Dermis microvascular lymphatic vessel endothelial cell (primary cell): ENCODE results near the gene FBXO10. TPM values are rescaled to one million over a fixed set of nuclear protein-coding genes. Genes with fewer than 3 reads are reported as not detected.
A peak's percentile ranks its signal among the peaks of the same experiment; 100 is the strongest.
"Not testable (repeated sequence)": the region's sequence is repeated elsewhere in the genome, so short reads cannot be mapped to it uniquely, and the experiment has no call there.

Source experiments
- DNase-seq, 2 donors: peaks; one replicate each; pipeline versions ENCODE4 v3.0.0 to v3.0.0-alpha.2; 2010; ENCODE audit warnings: low read depth in 2 of 2
- total RNA-seq: library from RNA; depleted of rRNA; stranded (reverse); fragments of >200 nt; gene quantifications from 2 replicates; pipeline ENCODE4 v1.2.1, GENCODE V29; 2014

The FBXO10 gene
- total RNA-seq, 1 donor from 2014 or later: 9.1 TPM

DNA sequence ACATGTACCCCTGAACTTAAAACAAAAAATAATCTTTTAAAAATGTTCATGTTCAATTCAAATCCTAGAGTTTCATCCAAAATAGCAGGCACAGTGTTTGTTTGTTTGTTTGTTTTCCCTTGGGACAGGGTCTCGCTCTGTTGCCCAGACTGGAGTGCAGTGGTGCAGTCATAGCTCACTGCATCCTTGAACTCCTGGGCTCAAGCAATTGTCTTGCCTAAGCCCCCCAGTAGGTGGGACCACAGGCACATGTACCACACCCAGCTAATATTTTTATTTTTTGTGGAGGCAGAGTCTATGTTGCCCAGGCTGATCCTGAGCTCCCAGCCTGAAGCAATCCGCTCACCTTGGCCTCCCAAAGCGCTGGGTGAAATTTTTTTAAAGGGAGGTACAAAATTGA lies 95.4 kb downstream of the FBXO10 start:
- DNase-seq: no peak

DNA sequence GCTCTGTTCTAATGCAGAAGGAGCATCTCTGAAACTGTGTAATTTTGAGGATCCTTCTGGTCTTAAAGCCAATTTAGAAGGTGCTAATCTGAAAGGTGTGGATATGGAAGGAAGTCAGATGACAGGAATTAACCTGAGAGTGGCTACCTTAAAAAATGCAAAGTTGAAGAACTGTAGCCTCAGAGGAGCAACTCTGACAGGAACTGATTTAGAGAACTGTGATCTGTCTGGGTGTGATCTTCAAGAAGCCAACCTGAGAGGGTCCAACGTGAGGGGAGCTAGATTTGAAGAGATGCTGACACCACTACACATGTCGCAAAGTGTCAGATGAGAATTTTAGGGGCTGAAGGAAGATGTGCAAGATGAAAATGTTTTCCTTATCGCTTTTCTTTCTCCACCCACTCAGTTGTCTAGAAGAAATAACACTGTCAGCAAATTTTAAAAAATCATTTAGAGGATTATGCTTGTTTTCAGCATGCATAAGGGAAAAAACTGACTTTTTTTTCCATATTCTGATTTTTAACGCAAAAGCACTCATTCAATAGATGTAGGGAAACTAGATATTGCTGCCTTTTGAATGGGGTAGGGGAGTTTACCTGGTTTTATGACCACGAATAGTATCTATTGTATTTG lies 98.1 kb downstream of the FBXO10 start:
- not testable (repeated sequence) for DNase-seq

DNA sequence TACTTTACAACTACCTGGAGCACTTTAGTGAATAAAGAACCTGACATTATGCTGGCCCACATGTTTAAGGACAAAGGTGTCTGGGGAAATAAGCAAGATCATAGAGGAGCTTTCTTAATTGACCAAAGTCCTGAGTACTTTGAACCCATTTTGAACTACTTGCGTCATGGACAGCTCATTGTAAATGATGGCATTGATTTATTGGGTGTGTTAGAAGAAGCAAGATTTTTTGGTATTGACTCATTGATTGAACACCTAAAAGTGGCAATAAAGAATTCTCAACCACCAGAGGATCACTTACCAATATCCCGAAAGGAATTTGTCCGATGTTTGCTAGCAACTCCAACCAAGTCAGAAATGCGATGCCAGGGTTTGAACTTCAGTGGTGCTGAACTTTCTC lies 98.7 kb downstream of the FBXO10 start:
- DNase-seq: not testable (repeated sequence)

DNA sequence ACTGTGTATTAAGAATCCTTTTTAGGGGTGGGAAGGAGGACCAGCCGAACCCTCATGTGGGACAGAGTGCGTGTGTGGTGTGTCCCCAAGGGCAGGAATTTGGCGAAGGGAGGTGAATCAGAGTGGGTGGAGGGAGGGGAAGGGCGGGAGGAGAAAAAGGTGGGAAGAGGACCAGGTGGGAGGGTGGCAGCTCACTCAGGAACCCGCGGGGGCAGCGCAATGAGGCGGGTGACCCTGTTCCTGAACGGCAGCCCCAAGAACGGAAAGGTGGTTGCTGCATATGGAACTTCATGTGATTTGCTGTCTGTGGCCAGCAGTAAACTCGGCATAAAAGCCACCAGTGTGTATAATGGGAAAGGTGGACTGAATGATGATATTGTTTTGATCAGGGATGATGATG lies 99.2 kb downstream of the FBXO10 start:
- no peak for DNase-seq

DNA sequence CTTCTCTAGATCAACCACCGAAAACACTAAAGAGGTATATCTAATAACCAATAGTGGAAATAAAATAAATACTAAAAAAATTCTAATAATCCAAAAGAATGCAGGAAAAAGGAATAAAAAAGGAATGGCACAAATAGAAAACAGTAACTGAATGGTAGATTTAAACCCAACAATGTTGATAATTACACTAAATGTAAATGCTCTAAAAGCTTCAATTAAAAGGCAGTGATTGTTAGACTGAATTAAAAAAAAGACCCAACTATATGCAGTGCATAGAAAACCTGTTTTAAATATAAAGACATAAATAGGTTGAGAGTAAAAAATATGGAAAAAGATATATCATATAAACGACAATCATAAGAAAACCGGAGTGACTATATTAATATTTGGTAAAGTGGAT lies 101.7 kb downstream of the FBXO10 start:
- no peak for DNase-seq

DNA sequence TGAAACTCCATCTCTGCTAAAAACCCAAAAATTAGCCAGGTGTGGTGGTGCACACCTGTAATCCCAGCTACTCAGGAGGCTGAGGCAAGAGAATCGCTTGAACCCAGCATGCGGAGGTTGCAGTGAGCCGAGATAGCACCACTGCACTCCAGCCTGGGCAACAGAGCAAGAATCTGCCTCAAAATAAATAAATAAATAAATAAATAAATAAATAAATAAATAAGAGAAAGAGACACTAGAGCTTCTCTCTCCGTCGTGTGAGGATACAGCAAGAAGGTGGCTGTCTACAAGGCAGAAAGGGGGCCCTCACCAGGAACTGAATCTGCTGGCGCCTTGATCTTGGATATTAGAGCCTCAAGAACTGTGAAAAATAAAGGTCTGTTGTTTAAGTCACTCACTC lies 102.2 kb downstream of the FBXO10 start:
- DNase-seq: not testable (repeated sequence)

DNA sequence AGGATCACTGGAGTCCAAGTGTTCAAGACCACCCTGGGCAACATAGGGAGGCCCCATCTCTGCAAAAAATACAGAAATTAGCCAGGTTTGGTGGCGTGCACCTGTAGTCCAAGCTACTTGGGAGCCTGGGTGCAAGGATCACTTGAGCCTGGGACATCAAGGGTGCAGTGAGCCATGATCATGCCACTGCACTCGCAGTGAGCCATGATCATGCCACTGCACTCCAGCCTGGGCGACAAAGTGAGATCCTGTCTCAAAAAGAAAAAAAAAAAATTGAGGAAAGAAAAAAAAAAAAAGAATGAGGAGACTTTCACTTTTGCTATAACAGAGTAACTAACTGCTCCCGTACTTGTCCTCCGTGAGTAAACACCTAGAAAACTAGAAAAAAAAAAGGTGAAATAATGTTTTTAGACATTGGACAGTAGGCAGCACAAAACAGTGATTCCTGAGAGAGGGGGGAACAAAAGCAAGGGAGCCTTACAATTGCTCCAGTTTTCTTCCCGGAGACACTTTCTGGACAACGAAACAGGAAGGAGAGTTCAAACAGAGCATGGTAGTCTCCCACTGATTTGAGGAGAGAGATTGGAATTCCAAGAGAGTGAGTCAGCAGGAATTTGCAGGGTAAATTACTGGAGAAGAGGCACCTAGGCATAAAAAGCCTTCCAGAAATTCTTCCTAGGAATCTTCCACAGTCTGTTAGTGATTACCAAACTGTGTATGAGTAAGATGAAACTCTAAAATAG lies 104.1 kb downstream of the FBXO10 start:
- DNase-seq: peak in 1 of 2 donors; percentile 79

DNA sequence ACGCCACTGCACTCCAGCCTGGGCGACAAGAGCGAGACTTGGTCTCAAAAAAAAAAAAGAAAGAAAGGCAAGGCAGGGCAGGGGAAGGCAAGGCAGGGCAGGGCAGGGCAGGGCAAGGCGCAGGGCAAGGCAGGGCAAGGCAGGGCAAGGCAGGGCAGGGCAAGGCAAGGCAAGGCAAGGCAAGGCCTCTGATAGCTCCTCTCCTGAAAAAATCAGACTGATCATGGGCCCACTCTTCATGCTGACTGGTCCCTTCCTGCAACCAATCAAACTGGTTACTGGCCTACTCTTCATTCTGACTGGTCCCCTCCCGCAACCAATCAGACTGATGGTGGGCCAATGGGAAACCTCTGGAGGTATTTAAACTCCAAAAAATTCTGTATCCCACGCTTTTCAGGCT lies 107.6 kb downstream of the FBXO10 start:
- no peak for DNase-seq

DNA sequence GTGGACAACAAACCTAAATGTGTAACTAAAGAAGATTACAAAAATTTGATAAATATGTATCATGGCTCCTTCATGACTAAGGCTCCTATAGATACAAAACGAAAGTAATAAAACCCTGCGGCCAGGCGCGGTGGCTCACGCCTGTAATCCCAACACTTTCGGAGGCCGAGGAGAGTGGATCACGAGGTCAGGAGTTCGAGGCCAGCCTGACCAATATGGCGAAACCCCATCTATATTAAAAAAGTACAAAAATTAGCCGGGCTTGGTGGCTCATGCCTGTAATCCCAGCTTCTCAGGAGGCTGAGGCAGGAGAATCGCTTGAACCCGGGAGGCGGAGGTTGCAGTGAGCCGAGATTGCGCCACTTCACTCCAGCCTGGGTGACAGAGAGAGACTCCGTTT lies 108.7 kb downstream of the FBXO10 start:
- DNase-seq: not testable (repeated sequence)

DNA sequence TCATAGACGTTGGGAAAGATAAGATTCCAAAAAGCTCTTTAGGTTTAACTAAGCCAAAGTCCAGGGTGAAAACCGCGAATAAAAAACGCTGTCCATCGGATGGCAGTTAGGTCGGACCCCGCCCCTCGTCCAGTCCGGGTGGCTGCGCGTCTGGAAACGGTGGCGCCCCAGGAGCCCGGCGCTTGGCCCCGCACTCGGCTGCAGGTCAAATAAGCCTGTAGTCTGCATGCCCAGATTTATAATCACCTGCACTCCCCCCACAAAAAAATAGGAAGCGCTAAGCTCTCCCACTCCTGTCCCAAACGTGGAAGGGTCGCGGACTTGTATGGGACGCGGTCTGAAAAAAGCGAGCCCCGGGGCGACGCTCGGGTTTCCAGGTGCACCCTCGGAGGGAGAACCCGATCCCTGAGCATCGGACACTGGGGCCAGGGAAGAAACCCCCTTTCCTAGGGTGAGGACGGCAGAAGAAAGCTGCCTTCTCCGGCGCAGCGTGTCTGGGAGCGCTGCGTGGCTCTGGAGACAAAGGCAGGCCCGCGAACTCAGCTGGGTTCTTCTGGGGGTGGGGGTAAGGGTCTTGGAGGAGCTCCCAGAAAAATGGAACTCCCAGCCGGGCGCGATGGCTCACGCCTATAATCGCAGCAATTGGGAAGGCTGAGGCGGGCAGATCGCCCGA lies 110.0 kb downstream of the FBXO10 start:
- DNase-seq: peak in 1 of 2 donors; percentile 84

DNA sequence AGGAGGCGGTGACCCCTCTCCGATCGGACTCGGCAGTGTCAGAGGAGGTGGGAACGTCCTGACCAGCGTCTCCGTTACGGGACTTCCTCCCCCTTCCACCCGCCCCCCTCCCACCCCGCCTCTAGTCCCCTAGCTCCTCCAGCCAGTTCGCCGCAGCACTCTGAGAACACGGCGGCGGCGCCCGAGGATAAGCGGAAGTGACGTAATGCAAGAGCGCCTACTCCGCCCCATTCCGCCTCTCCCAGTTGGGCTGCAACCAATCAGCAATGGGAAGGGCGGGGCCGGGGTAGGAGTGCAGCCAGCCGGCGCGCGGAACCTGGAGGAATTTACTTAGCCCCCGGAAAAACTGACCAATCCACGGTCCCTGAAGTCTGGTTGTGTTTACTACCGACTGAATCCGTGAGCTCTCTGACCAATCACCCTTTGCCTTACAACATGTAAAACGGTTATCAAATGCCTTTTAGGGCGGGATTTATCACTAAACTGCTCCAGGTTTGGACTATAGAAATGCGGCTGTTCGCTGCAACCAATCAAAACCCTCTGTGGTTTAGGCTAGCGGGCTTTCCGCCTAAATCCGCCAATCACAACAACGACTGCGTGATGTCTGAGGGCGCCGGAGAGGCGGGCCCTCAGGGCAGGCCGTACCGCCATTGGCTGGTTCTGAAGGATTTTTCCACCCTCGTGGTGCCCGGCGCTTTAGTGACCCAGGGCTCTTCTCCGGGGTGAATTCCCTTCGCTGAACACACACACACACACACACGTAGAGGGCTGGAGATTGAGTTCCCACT lies 110.7 kb downstream of the FBXO10 start, which contains the start of gene ZBTB5:
Gene ZBTB5 (minus strand): TSS at position 202 of the 788 bp plus-strand sequence. CDS start 22,899 bp downstream, outside the sequence.
- peak; percentile 99 to 100 for DNase-seq

DNA sequence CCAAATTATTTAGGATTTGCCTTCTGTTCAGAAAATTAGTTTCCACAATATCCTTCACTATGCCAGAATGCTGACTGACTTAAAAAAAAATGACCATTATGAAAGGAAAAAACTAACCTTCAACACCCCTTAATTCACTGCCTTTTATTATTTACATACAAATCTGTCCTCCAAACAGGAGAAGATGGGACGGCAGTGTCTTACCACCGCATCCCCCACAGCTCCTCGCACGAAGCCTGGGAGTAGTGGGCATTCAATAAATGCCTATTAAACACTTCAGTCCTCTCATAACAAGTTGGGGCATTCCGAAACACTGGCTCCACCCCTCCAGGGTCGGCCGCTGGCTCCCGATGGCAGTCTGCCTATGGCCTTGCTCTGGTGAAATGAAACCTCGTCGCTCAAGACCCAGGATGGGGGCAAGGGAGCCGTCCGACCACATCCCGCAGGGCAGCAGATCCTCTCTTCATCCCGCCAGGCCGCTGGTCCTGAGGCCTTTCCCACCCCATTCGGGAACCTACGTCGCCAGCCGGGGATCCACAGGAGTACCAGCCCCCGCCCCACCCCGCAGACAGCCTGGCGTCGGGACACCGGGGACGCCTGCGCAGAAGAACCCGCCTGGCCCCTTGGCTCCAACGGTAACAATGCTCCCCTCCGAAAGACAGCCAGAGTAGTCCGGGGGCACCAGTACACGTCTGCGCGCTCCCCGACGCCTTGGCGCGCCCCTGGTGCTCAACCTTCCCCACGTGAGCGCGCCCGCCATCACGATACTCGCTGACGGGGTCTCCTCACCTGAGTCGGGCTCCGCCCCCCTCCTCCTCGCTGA lies 111.5 kb downstream of the FBXO10 start:
- peak; percentile 50 to 82 for DNase-seq

DNA sequence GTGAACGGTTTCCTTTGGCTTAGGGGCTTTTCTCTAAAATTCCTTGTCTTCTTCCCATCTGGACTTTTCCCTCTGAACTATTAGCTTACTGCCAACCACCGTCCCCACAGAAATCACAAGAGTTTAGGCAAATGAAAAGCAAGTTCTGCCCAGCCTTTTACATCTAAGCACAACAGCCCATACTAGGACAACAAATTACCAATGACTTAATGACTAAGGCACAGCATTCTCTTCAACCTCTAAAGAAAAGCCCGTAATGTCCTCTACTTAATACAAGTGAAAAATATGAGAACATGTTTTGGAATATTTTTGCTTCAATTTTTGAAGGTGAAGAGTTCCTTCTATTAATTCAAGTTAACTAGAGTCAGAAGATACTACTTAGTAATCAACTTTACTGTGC lies 112.2 kb downstream of the FBXO10 start:
- DNase-seq: peak in 1 of 2 donors; percentile 18

Other genes starting within 250 kb of the FBXO10 start
- 97.1 and 122 TPM in 2 replicates for gene GRHPR, start 153.7 kb downstream of the FBXO10 start, total RNA-seq
- 8.9 and 11.8 TPM in 2 replicates for gene ZBTB5, start 110.9 kb downstream of the FBXO10 start, total RNA-seq
- 10.6 and 12.2 TPM in 2 replicates for gene POLR1E, start 90.4 kb downstream of the FBXO10 start, total RNA-seq
- gene TOMM5, start 16.2 kb upstream of the FBXO10 start, total RNA-seq: 92.2 and 126 TPM in 2 replicates
- gene FRMPD1, start 74.6 kb upstream of the FBXO10 start, total RNA-seq: not detected in 2 replicates
- gene TRMT10B, start 177.4 kb upstream of the FBXO10 start, total RNA-seq: 1.0 and 1.1 TPM in 2 replicates
- gene EXOSC3, start 208.7 kb upstream of the FBXO10 start, total RNA-seq: 16.7 and 26.0 TPM in 2 replicates
- 12.3 and 23.4 TPM in 2 replicates for gene DCAF10, start 224.4 kb upstream of the FBXO10 start, total RNA-seq